NCI-H526 treated with DMSO at 0.1 percent for 48 hours (cell line): Measurements from ENCODE around the gene LRRC75A.
"Not testable (repeated sequence)": the region's sequence is repeated elsewhere in the genome, so short reads cannot be mapped to it uniquely, and the experiment has no call there.

Experiments
- DNase-seq: peaks from one replicate; lab custom pipeline; 2025; lab: John Stamatoyannopoulos, UW

The LRRC75A gene

GRCh38 chr17:16491703-16492612 lies at the start of gene LRRC75A:
LRRC75A (minus strand) TSS chr17:16492193; CDS start chr17:16491990, 203 bp downstream.
- DNase-seq = no peak

- DNase-seq = no peak
These were observed 45.1 kb upstream of the LRRC75A start for GRCh38 chr17:16537130-16537458.

DNA sequence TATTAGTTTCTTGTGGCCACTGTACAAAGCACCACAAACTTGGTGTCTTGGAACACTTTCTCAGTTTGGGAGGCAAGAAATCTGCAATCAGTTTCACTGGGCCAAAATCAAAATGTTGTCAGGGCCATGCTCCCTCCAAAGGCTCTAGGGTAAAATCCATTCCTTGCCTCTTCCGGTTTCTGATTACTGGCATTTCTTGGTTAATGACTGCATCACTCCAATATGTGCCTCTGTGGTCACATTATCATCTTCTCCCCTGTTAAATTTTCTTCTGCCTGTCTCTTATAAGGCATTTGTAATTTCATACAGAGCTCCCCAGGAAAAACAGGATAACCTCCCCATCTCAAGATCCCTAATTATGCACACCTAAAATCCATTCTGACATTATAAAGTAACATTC lies 42.2 kb upstream of the LRRC75A start:
- no peak for DNase-seq

DNA sequence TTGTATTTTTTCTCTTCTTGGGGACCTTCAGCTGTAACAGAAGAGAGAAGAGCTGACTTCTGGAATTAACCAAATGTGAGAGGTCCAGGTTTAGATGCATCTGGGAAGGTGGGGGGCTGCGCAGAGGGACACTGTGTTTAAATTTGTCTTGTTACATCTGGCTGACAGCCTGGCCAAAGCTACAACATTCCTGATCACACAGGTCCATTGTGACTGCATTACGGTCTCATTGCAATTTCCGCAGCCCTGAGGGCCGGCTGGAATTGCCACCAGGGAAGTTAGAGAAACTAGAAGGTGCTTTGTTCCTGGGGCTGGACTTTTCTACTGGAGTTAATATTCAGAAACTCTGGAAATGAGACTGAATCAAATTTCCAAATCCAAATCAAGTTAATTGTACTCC lies 37.9 kb upstream of the LRRC75A start:
- no peak for DNase-seq

DNA sequence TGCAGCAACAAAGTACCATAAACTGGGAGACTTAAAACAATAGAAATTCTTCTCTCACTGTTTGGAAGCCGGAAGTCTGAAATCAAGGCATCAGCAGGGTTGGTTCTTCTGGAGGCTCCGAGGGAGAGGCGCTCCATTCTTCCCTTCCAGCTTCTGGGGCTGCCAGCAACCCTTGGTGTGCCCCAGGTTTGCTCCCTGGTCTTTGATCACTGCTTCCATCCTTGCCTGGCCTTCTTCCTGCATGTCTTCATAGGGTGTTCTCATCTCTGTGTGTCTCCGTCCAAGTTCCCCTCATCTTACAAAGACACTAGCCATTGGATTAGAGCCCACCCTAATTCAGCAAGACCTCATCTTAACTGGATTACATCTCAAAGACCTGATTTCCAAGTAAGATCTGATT lies 35.3 kb upstream of the LRRC75A start:
- no peak for DNase-seq

GRCh38 chr17:16525556-16525955 lies 33.6 kb upstream of the LRRC75A start:
- not testable (repeated sequence) for DNase-seq

- peak; percentile 28 for DNase-seq
These were observed 29.2 kb upstream of the LRRC75A start for GRCh38 chr17:16521070-16521727.

- no peak for DNase-seq
These were observed 27.0 kb upstream of the LRRC75A start for GRCh38 chr17:16519021-16519420.

DNA sequence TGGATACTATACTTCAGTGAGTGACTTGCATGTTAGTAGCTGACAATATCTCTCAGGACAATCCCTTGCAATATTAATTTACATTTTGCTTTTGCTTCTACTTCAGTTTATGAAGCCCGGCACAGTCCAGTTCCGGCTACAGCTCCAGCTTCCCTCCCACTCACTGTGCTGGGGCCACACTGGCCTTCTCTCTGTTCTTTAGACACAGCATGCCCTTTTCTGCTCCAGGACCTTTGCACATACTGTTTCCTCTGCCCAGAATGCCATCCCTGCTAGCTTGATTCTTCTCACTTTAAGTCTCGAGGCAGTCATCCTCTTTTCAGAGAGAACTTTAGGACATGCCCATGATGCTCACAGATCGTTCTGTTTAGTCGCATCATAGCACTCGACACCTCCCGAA lies 25.5 kb upstream of the LRRC75A start:
- no peak for DNase-seq

DNA sequence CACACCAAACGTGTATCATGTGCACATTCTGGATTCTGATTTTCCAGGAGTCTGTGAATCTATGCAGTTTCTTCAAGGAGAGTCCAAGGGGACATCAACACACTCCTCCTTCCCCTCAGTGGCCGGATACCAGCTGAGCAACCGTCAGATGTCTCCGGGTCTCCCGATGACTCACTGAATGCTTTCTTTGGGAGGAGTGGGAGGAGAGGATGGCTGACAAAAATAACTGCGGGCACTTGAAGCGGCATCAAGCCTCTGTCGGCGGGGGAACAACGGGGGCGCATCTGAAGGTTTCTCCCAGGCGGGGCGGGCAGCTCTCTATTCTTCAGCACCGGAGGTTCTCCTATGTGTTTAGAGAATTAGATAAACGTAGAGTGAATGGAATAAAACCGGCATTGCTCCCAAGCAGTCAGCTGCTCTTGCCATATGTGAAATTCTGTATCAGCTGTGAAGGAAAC lies 24.6 kb upstream of the LRRC75A start:
- no peak for DNase-seq

DNA sequence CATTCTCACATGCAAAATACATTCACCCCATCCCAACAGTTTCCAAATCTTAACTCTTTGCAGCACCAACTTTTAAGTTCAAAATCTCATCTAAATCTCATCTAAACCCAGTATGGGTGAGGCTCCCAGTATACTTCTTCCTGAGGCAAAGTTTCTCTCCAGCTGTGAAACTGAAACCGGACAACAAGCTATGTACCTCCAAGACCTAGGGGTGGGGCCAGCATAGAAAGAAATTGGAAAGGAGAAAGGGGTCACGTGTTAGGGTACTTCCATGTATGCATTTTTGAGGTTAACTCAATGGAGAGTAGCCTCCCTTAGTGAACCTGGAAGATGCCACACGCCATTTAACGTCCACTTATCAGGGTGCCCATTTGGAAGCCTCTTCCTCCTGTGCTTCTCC lies 23.9 kb upstream of the LRRC75A start:
- DNase-seq = no peak

DNA sequence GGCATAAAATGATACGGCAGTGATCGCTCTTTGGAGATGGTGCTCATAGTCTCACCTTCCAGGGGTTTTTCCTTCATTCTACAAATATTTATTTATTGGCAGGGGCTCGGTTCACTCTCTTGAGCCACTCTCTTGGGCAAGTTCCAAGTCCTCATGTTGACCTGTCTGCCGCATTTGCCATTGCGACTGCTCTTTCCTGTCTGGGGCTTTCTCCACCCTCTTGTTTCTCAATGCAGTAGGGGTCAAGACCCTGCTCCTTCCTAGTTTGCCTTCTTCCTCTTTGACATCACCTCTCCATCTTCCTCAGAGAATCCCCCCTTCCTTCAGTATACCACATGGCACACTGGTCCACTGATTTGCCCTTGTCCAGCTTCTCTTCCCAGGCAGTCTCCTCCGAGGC lies 21.9 kb upstream of the LRRC75A start:
- DNase-seq = no peak

GRCh38 chr17:16512011-16512410 lies 20.0 kb upstream of the LRRC75A start:
- no peak for DNase-seq

DNA sequence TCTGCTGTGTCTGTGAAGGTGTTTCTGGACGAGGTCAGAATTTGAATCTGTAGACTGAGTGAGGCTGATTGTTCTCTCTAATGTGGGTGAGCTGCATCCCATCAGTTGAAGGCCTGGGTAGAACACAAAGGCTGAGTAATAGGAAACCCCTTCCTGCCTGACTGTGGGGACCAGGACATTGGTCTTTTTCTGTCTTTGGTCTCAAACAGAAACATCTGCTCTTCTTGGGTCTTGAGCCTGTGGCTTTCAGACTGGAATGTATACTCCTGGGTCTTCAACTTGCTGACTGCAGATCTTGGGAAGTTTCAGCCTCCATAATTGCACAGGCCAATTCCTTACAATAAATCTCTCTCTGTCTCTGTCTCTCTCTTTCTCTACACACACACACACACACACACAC lies 19.6 kb upstream of the LRRC75A start:
- no peak for DNase-seq

- DNase-seq = no peak
These were observed 16.0 kb upstream of the LRRC75A start for GRCh38 chr17:16507918-16508533.

DNA sequence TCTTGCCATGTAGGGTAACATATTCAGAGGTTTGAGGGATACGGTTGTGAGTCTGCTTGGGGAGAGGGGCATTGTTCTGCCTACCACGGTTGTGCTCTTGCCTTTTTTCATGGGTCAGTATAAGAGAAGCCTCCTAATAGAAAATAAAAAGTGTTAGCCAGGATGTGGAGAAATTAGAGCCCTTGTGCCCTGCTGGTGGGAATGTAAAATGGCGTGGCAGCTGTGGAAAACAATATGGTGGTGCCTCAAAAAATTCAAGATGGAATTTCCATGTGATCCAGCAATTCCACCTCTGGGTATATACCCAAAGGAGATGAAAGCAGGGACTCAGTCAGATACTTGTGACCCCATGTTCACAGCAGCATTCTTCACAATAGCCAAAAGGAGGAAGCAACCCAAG lies 14.2 kb upstream of the LRRC75A start:
- no peak for DNase-seq

DNA sequence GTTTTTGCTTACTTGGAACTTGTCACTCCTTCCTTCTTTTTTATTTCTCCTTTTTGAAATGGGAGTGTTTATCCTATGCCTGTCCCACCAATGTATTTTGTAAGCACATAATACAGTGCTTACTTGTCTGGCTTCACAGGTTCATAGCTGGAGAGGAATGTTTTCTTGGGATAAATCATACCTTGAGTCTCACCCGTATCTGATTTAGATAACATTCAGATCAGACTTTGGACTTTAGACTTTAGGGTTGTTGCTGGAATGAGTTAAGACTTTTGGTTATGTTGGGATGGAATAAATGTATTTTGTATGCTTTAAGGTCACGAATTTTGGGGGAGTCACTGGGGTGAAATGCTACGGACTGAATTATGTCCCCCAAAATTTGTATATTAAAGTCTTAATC lies 13.0 kb upstream of the LRRC75A start:
- DNase-seq = no peak

DNA sequence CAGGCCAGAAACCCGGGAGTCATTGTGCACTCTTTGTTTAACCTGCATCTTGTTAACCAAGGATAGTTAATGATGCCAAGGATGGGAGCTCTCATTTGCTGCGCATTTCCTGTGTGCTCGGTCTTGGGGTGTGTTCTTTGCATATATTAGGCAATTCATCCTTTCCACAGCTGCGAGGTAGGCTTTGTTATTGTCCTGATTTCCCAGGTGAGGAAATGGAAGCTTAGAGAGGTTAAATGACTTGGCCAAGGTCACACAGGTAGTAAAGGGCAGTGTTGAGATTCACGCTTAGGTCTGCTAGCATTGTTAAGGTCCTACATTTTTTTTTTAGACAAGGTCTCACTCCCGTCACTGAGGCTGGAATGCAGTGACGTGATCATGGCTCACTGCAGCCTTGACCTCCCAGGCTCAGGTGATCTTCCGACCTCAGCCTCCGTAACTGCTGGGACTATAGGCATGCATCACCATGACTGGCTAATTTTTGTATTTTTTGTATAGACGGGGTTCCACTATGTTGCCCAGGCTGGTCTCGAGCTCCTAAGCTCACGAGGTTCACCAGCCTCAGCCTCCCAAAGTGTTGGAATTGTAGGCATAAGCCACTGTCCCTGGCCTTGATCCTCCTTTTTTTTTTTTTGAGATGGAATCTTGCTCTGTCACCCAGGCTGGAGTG lies 5.0 kb upstream of the LRRC75A start:
- no peak for DNase-seq

GRCh38 chr17:16495980-16496819 lies 4.2 kb upstream of the LRRC75A start:
- DNase-seq = no peak

DNA sequence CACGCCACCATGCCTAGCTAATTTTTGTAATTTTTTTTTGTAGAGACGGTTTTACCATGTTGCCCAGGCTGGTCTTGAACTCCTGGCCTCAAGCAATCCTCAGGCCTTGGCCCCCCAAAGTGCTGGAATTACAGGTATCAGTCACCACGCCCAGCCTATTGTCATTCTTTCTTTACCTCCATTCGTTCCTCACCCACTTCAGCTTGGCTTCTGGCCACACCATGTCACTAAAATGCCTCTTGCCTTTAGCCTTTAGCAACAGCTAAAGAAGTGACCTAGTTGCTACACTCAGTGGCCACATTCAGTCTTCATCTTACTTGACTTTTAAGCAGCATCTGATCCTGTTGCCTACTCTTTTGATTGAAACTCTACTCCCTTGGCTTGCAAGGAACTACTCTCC lies 3.6 kb upstream of the LRRC75A start:
- DNase-seq = no peak

DNA sequence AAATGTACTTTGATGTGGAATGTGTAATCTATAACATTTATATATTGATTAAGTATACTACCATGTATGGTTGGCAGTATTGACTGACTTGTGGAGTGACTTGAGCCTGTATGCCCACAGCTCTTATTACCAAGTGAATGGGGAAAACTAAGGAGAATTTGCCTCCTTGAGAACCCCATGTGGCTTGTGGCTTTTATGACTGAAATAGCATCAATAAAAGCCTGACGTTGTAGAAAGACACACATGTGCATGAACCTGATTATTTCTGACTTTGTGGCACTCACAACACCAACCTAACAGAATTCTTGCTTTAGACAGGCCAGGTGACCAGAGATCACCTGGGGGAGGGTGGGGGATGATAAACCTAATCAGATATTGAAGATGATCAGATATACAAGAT lies 2.1 kb upstream of the LRRC75A start:
- DNase-seq = no peak
